ENCODE results near the gene TRDMT1.
A peak's percentile ranks its signal among the peaks of the same experiment; 100 is the strongest.

The TRDMT1 gene

GRCh38 chr10:17175551-17175950, 25.9 kb downstream of the TRDMT1 start:
- peak; percentile 45 for DNase-seq (ENCODE audit: low read depth)

GRCh38 chr10:17174626-17175025, 26.8 kb downstream of the TRDMT1 start:
- DNase-seq (ENCODE audit: low read depth) = peak; percentile 59

- DNase-seq (ENCODE audit: low read depth) = no peak
Measured at GRCh38 chr10:17171141-17171641, 30.3 kb downstream of the TRDMT1 start.

DNA sequence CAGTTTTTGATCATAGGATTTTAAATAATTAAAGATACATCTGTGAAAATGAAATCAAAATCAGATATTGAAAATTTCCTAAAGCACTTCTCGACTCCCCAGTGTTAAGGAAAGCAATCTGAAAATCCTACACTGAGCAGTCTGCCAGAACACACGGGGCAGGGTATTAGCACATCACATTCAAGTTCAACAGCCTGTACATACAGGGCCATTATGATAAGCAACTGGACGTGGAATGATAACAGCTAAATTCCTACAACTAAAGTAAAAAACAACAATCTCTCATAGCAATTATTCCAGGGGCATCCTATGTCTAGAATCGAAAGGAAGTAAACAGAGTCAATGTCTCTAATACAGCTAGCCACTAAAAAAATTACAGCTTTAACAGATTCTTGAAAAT, 31.7 kb downstream of the TRDMT1 start:
- peak; percentile 24 for DNase-seq (ENCODE audit: low read depth)

- DNase-seq (ENCODE audit: low read depth) = no peak
Measured at GRCh38 chr10:17166699-17167098, 34.8 kb downstream of the TRDMT1 start.

- DNase-seq (ENCODE audit: low read depth) = peak; percentile 22
Measured at GRCh38 chr10:17162828-17163227, 38.6 kb downstream of the TRDMT1 start.

- DNase-seq (ENCODE audit: low read depth) = no peak
Measured at GRCh38 chr10:17161775-17162174, 39.7 kb downstream of the TRDMT1 start.

GRCh38 chr10:17157024-17157423, 44.4 kb downstream of the TRDMT1 start:
- DNase-seq (ENCODE audit: low read depth) = no peak

- DNase-seq (ENCODE audit: low read depth) = no peak
Measured at GRCh38 chr10:17155826-17156225, 45.6 kb downstream of the TRDMT1 start.

- no peak for DNase-seq (ENCODE audit: low read depth)
Measured at GRCh38 chr10:17154116-17154515, 47.4 kb downstream of the TRDMT1 start.

DNA sequence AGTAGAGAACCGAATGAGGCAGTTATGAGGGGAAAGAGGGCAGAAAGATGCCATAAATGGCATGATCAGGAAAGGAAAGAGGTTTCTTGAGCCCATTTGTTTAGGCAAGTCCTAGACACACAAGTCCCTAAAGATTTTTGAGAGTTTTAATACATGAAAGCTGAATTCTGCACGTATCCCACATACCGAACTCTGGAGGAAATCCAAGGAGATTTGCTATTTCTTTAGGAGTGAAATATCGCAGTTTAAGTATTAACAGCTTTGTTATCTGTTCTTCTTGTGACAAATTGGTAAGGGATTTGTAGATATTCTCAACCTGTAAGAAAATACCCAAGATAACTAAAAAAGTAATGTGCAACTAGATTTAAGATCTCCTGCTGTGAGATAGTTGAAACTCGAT, 48.2 kb downstream of the TRDMT1 start:
- no peak for DNase-seq (ENCODE audit: low read depth)

GRCh38 chr10:17151716-17152115, 49.8 kb downstream of the TRDMT1 start:
- DNase-seq (ENCODE audit: low read depth) = no peak

GRCh38 chr10:17147884-17148489, 53.5 kb downstream of the TRDMT1 start:
- DNase-seq (ENCODE audit: low read depth) = peak; percentile 83

GRCh38 chr10:17146892-17147291, 54.6 kb downstream of the TRDMT1 start:
- peak; percentile 16 for DNase-seq (ENCODE audit: low read depth)

DNA sequence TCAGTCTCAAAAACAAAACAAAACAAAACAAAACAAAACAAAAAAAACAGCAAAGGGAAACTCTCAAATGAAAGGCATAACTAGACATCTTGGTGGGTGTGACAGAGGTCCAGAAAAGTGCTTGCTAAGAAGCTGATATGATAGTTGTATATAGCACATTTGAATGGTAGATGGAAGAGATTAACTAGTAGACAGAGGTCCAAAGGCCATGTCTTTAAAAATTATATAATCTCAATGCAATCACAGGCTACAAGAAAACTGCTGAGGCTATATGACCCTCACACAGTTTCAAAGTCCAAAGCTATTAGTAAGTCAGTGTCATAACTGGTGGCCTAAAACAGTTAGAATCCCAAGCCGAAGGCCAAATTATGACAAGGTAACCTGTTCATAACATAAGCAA, 56.2 kb downstream of the TRDMT1 start:
- no peak for DNase-seq (ENCODE audit: low read depth)

DNA sequence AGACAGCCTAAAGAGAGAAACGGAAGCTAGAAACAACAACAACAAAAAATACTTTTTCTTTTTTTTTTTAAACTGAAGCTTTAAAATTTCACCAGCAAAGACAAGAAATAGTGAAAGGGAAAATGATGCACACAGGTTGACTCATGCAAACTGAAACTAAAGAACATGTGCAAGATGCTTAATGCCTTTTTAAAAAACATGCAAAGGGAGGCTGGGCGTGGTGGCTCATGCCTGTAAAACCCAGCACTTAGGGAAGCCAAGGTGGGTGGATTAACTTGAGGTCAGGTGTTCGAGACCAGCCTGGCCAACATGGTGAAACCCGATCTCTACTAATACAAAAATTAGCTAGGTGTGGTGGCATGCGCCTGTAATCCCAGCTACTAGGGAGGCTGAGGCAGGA, 56.7 kb downstream of the TRDMT1 start:
- DNase-seq (ENCODE audit: low read depth) = peak; percentile 27

DNA sequence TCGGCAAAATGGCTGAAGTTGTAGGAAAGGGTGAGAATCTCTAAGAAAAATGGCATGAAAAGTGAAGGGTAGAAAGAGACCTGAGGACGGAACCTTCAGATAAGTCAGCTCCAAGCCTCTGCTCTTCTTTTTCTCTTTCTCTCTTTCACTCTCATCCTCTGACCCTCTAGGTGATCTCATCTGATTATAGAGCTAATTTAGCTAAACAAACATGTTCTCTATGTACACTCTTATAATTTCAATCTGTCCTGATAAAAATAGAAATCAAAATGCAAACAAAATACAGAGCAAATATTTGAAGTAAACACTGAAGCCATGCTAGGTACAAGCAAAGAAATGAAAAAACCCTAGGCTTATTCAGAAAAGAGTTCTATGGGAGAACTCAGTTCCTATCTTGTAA, 57.4 kb downstream of the TRDMT1 start:
- DNase-seq (ENCODE audit: low read depth) = no peak

DNA sequence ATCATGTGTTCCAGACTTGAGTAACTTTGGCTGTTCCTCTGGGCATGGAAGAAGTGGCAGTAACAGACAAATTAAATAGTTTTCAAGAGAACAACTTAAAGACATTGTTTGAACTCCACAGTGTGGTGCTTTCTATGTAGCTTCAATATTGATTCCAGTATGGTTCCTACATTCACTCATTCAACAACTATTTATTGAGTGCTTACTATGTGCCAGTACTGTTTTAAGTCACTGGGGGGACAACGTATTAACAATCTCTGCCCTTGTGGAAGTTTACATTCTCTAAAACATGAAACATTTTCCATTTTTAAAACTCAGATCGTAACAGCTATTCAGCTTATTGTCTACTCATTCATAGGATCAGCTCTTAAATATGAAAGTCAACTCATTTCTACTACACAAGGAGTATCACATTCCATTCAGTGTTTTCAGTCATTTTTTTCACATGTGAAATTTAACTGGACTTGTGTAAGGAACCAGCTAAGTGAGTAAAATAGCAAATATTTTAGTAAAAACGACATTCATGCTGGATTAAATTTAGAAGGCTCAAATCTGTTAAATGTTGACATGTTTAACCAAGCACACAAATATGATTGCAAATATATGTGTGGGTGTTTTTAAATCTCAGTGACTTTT, 58.3 kb downstream of the TRDMT1 start:
- DNase-seq (ENCODE audit: low read depth) = no peak

DNA sequence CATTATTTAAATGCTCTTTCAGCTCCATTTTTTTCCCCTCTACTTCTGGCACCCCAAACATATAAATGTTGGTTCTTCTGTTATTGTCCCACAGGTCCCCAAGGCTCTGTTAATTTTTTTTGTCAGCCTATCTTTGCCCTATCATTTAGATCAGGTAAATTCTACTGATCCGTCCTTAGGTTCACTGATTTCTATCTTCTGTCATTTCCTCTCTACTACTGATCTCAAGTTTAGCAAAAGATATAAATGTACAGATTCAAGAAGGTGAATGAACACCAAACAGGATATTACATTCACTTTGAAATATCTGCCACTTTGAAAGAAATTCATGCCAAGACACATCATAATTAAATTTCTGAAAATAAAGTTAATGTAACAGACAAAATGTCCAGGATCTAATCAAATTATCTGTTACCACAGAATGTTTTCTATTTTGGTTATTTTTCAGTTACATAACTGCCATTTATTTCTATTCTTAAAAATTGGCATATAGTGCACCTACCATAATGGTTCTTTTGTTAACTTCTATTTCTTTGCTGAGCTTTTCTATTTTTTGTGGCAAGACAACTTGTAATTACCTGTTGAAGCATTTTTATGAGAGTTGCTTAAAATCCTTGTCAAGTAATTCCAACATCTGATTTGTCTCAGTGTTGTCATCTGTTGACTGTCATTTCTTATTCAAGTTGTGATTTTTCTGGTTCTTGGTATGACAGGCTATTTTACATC, 59.8 kb downstream of the TRDMT1 start:
- no peak for DNase-seq (ENCODE audit: low read depth)

GRCh38 chr10:17140386-17140761, 61.1 kb downstream of the TRDMT1 start:
- DNase-seq (ENCODE audit: low read depth) = no peak

- no peak for DNase-seq (ENCODE audit: low read depth)
Measured at GRCh38 chr10:17138460-17139042, 62.9 kb downstream of the TRDMT1 start.

GRCh38 chr10:17134737-17135260, 66.7 kb downstream of the TRDMT1 start:
- no peak for DNase-seq (ENCODE audit: low read depth)

DNA sequence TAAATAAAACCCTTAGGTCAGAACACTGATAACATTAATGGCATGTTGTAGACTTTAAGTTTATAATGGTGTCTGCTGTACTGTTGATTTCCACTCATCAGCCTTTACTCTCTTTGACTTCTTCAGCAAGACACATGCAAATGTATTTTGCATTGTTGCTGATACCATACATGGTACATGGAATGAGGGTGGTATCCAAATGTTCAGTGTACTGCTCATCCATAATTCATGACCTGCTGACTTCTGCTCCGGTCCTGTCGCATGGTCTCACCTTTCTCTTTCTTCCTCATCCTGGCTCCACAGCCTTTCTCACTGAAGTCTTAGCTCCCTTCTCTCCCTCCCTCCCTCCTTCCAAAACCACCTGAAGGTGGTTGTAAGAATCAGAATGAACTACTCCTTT, 67.2 kb downstream of the TRDMT1 start:
- no peak for DNase-seq (ENCODE audit: low read depth)
